WI38 (cell line): Measurements from ENCODE around the gene URM1.
"Not testable (repeated sequence)": the region's sequence is repeated elsewhere in the genome, so short reads cannot be mapped to it uniquely, and the experiment has no call there.

Experiments used
- H3K4me3 ChIP-seq: 2 replicates; pipeline ENCODE4 v1.5.1; 2011; ENCODE audit warnings: low read depth, mild to moderate bottlenecking, control low read depth, low read length
- CTCF ChIP-seq: IDR thresholded peaks from 2 replicates; pipeline ENCODE4 v1.5.1; 2012; ENCODE audit warnings: low read depth, mild to moderate bottlenecking, control low read depth, low read length

Gene URM1

GRCh38 chr9:128422783-128423150 is 51.6 kb downstream of the URM1 start:
- TF ChIP-seq CTCF, result no peak

GRCh38 chr9:128423356-128423755 is 52.2 kb downstream of the URM1 start:
- H3K4me3 ChIP-seq, result not testable (repeated sequence)

More at GRCh38 chr9:128422783-128423150, 51.6 kb downstream of the URM1 start:
- no peak overlapping the region for H3K4me3 ChIP-seq

- H3K4me3 ChIP-seq, result no peak overlapping the region
- no peak for TF ChIP-seq CTCF
Observed at GRCh38 chr9:128424268-128424780, 53.1 kb downstream of the URM1 start.

GRCh38 chr9:128428644-128429512 is 57.7 kb downstream of the URM1 start:
- no peak overlapping the region for H3K4me3 ChIP-seq
- no peak for TF ChIP-seq CTCF

- no peak for TF ChIP-seq CTCF
- H3K4me3 ChIP-seq, result no peak overlapping the region
Observed at GRCh38 chr9:128429513-128430086, 58.4 kb downstream of the URM1 start.

- TF ChIP-seq CTCF, result no peak
- no peak overlapping the region for H3K4me3 ChIP-seq
Observed at GRCh38 chr9:128431207-128431606, 60.0 kb downstream of the URM1 start.

GRCh38 chr9:128434340-128434739 is 63.2 kb downstream of the URM1 start:
- no peak for TF ChIP-seq CTCF

More at GRCh38 chr9:128434340-128434739, 63.2 kb downstream of the URM1 start:
- H3K4me3 ChIP-seq, result no peak overlapping the region
